HG02938 (cell line): ENCODE data around the gene CRACDL.
"Not testable (repeated sequence)": the region's sequence is repeated elsewhere in the genome, so short reads cannot be mapped to it uniquely, and the experiment has no call there.

Experiments
- ATAC-seq: cut with Tn5 transposase; IDR thresholded peaks from one replicate; pipeline ENCODE4 v1.9.1; 2021; ENCODE audit warnings: mild to moderate bottlenecking, moderate library complexity; ENCODE audit not compliant: unreplicated experiment

Gene CRACDL

GRCh38 chr2:98908931-98909316 is 27.1 kb downstream of the CRACDL start:
- ATAC-seq, result no peak

- no peak for ATAC-seq
These were observed 27.8 kb downstream of the CRACDL start for GRCh38 chr2:98907966-98908905.

GRCh38 chr2:98907385-98907784 is 28.6 kb downstream of the CRACDL start:
- no peak for ATAC-seq

GRCh38 chr2:98903767-98904485 is 32.1 kb downstream of the CRACDL start:
- ATAC-seq, result no peak

- no peak for ATAC-seq
These were observed 33.0 kb downstream of the CRACDL start for GRCh38 chr2:98903064-98903355.

- no peak for ATAC-seq
These were observed 33.6 kb downstream of the CRACDL start for GRCh38 chr2:98902209-98903063.

- ATAC-seq, result no peak
These were observed 34.3 kb downstream of the CRACDL start for GRCh38 chr2:98901702-98902101.

- ATAC-seq, result no peak
These were observed 34.7 kb downstream of the CRACDL start for GRCh38 chr2:98901291-98901690.

GRCh38 chr2:98900721-98901120 is 35.3 kb downstream of the CRACDL start:
- ATAC-seq, result no peak

GRCh38 chr2:98899703-98900078 is 36.3 kb downstream of the CRACDL start:
- ATAC-seq, result not testable (repeated sequence)

GRCh38 chr2:98899041-98899702 is 36.9 kb downstream of the CRACDL start:
- ATAC-seq, result no peak

- no peak for ATAC-seq
These were observed 37.6 kb downstream of the CRACDL start for GRCh38 chr2:98898423-98898841.

GRCh38 chr2:98897746-98898145 is 38.3 kb downstream of the CRACDL start:
- no peak for ATAC-seq

GRCh38 chr2:98896944-98897343 is 39.1 kb downstream of the CRACDL start:
- no peak for ATAC-seq

GRCh38 chr2:98896416-98896815 is 39.6 kb downstream of the CRACDL start:
- ATAC-seq, result no peak

GRCh38 chr2:98895901-98896300 is 40.1 kb downstream of the CRACDL start:
- no peak for ATAC-seq

- no peak for ATAC-seq
These were observed 40.8 kb downstream of the CRACDL start for GRCh38 chr2:98895221-98895620.

GRCh38 chr2:98894331-98895000 is 41.6 kb downstream of the CRACDL start:
- no peak for ATAC-seq

GRCh38 chr2:98893911-98894321 is 42.1 kb downstream of the CRACDL start:
- no peak for ATAC-seq

- ATAC-seq, result no peak
These were observed 43.2 kb downstream of the CRACDL start for GRCh38 chr2:98892871-98893270.
